OCI-LY7 (cell line): ENCODE measurements around the gene RPL22. TPM values are rescaled to one million over a fixed set of nuclear protein-coding genes. Genes with fewer than 3 reads are reported as not detected.

ENCODE experiments used
- BruUV-seq: library from RNA; stranded (reverse); fragments of 400-500 nt; replicated peaks from 2 replicates; lab custom pipeline; 2021; lab: Mats Ljungman, UMichigan
- CTCF ChIA-PET: fragments of 300-600 bp; sonication (Branson Sonifier 250); formaldehyde crosslinking; loops from one replicate; lab custom pipeline; 2022; ENCODE audit warnings: antibody characterized with exemption; ENCODE audit not compliant: unreplicated experiment; lab: Charles Lee
- POLR2A ChIA-PET: fragments of 300-600 bp; sonication (Branson Sonifier 250); formaldehyde crosslinking; loops from one replicate; lab custom pipeline; 2022; ENCODE audit warnings: antibody characterized with exemption; lab: Charles Lee
- DNase-seq: peaks from one replicate; pipeline ENCODE4 v3.0.0-alpha.2; 2015; ENCODE audit warnings: low spot score
- H2AFZ ChIP-seq: fragments of 200-600 bp; sonication (generic), shearing (Covaris generic); 2 replicates; pipeline ENCODE4 v1.6.1; 2014; ENCODE audit warnings: mild to moderate bottlenecking, antibody characterized with exemption, low read length, moderate library complexity
- H3K27ac ChIP-seq: fragments of 200-600 bp; sonication (generic); 2 replicates; pipeline ENCODE4 v1.5.1; 2014; ENCODE audit warnings: mixed run types, low read depth, mild to moderate bottlenecking, moderate library complexity, low read length, inconsistent platforms; ENCODE audit not compliant: poor library complexity, severe bottlenecking
- H3K36me3 ChIP-seq: fragments of 200-600 bp; sonication (generic); 2 replicates; pipeline ENCODE4 v1.6.1; 2014; ENCODE audit warnings: mild to moderate bottlenecking, antibody characterized with exemption, low read length, moderate library complexity, mixed read lengths; ENCODE audit not compliant: insufficient read depth
- H3K4me1 ChIP-seq: fragments of 200-600 bp; sonication (generic); 2 replicates; pipeline ENCODE4 v1.5.1; 2014; ENCODE audit warnings: mild to moderate bottlenecking, low read length; ENCODE audit not compliant: insufficient read depth, poor library complexity, severe bottlenecking
- H3K4me2 ChIP-seq: fragments of 200-600 bp; sonication (generic); 2 replicates; pipeline ENCODE4 v1.6.1; 2014; ENCODE audit warnings: mild to moderate bottlenecking, low read length
- H3K4me3 ChIP-seq: fragments of 200-600 bp; sonication (generic); 2 replicates; pipeline ENCODE4 v1.5.1; 2014; ENCODE audit warnings: mild to moderate bottlenecking, low read depth, low read length; ENCODE audit not compliant: poor library complexity, severe bottlenecking
- H3K79me2 ChIP-seq: fragments of 200-600 bp; sonication (generic); 2 replicates; pipeline ENCODE4 v1.6.1; 2016; ENCODE audit warnings: low read depth, mild to moderate bottlenecking, low read length, moderate library complexity, mixed read lengths; ENCODE audit not compliant: insufficient read depth
- H3K9me2 ChIP-seq: fragments of 200-600 bp; sonication (generic); 2 replicates; pipeline ENCODE4 v1.6.1; 2016; ENCODE audit warnings: mild to moderate bottlenecking, low read length, mixed read lengths; ENCODE audit not compliant: insufficient read depth
- H3K9me3 ChIP-seq: fragments of 200-600 bp; sonication (generic); 2 replicates; pipeline ENCODE4 v1.6.1; 2014; ENCODE audit warnings: mild to moderate bottlenecking, mixed run types, low read length, mixed read lengths
- H4K20me1 ChIP-seq: fragments of 200-600 bp; sonication (generic); 2 replicates; pipeline ENCODE4 v1.6.1; 2014; ENCODE audit warnings: mild to moderate bottlenecking, antibody characterized with exemption, low read length, moderate library complexity, mixed read lengths; ENCODE audit not compliant: insufficient read depth
- EZH2phosphoT487 ChIP-seq: fragments of 200-600 bp; sonication (generic); IDR thresholded peaks from 2 replicates; pipeline ENCODE4 v1.6.1; 2018; ENCODE audit warnings: low read depth, borderline replicate concordance, mild to moderate bottlenecking, mixed run types, antibody characterized with exemption, low read length, moderate library complexity, mixed read lengths
- intact Hi-C: fragments of 100-400 bp; cut with micrococcal nuclease; formaldehyde crosslinking; loops from one replicate; pipeline ENCODE4 v1.10.0; 2022; ENCODE audit not compliant: unreplicated experiment
- total RNA-seq, 2 experiments: library from RNA; depleted of rRNA in 1 of 2; stranded (reverse); fragments of >200 nt in 1 of 2; shearing (Covaris generic) in 1 of 2; gene quantifications; 2 replicates each; pipeline ENCODE4 v1.2.3, GENCODE V29; 2014 to 2022
- TF ChIP-seq, protein P1 (sequence below): fragments of 200-600 bp; sonication (generic); conservative IDR thresholded peaks from 2 replicates; pipeline ENCODE4 v1.5.1; 2014; ENCODE audit warnings: mild to moderate bottlenecking, antibody characterized with exemption, low read length, moderate library complexity, mixed read lengths

The RPL22 gene
- total RNA-seq, 2 experiments from 2014 or later: 249 to 589 TPM

GRCh38 chr1:6185635-6186382, 13.6 kb downstream of the RPL22 start:
- DNase-seq: peak; percentile 54
- CTCF ChIA-PET: interaction anchor here (0.9 kb wide), 1 partner anchor 13 kb away, joined by 3 read pairs; no protein-coding TSS in a partner anchor
- peaks cover 4% of the 10 kb centered on the region; the same call in 1 of the 2 replicates for H4K20me1 ChIP-seq
- intact Hi-C loops: no loop called here
- H3K4me2 ChIP-seq: no peak overlapping the region
- no peak overlapping the region for H2AFZ ChIP-seq
- H3K27ac ChIP-seq: no peak overlapping the region
- H3K9me3 ChIP-seq: no peaks in the 10 kb centered on the region
- peaks cover 64% of the 10 kb centered on the region for H3K36me3 ChIP-seq
- peaks cover 34% of the 10 kb centered on the region for H3K79me2 ChIP-seq
- POLR2A ChIA-PET: no interaction called here
- H3K4me3 ChIP-seq: no peak overlapping the region
- no peaks in the 10 kb centered on the region for H3K9me2 ChIP-seq
- no peak for TF ChIP-seq EZH2phosphoT487
- TF ChIP-seq, protein P1, sequence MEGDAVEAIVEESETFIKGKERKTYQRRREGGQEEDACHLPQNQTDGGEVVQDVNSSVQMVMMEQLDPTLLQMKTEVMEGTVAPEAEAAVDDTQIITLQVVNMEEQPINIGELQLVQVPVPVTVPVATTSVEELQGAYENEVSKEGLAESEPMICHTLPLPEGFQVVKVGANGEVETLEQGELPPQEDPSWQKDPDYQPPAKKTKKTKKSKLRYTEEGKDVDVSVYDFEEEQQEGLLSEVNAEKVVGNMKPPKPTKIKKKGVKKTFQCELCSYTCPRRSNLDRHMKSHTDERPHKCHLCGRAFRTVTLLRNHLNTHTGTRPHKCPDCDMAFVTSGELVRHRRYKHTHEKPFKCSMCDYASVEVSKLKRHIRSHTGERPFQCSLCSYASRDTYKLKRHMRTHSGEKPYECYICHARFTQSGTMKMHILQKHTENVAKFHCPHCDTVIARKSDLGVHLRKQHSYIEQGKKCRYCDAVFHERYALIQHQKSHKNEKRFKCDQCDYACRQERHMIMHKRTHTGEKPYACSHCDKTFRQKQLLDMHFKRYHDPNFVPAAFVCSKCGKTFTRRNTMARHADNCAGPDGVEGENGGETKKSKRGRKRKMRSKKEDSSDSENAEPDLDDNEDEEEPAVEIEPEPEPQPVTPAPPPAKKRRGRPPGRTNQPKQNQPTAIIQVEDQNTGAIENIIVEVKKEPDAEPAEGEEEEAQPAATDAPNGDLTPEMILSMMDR: peak; percentile 82
- no peaks in the 10 kb centered on the region for H3K4me1 ChIP-seq
- BruUV-seq: no TSS peak

DNA sequence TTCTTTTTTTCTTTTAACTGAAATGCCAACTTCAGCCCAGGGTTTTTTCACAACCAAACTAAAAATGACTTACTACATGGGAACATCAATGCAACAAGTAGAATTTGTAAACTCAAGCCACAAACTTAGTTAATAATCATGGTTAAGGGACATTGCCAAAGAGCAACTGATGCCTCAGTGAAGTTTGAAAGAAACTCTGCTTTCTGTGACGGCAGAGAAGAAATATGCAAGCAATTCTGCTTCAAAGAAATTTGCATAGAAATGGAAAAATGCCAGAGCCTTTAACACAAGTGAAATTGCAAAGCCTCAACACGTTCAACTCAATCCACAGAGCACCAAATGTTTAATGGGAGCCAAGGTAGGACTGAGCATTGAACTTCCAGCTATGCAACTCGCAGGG, 14.2 kb downstream of the RPL22 start:
- Histone ChIP-seq H3K4me1 (no peaks in the 10 kb centered on the region), H3K27ac (no peak overlapping the region), H2AFZ (no peak overlapping the region), H3K4me2 (no peak overlapping the region), H4K20me1 (peaks cover 4% of the 10 kb centered on the region; the same call in 1 of the 2 replicates), H3K9me3 (no peaks in the 10 kb centered on the region), H3K36me3 (peaks cover 58% of the 10 kb centered on the region), H3K79me2 (peaks cover 28% of the 10 kb centered on the region), H3K9me2 (no peaks in the 10 kb centered on the region), H3K4me3 (no peak overlapping the region)
- DNase-seq: no peak
- no TSS peak for BruUV-seq
- CTCF ChIA-PET: interaction anchor here (0.9 kb wide), 1 partner anchor 13 kb away, joined by 3 read pairs; no protein-coding TSS in a partner anchor
- no peak for TF ChIP-seq EZH2phosphoT487
- TF ChIP-seq, protein P1: no peak
- POLR2A ChIA-PET: no interaction called here
- intact Hi-C loops: no loop called here
